BJ (cell line): ENCODE results near the gene GPR176. TPM values are rescaled to one million over a fixed set of nuclear protein-coding genes. Genes with fewer than 3 reads are reported as not detected.

ENCODE experiments used
- CTCF ChIA-PET: fragments of 350-600 bp; formaldehyde crosslinking; extraction: SDS; loops from one replicate; lab custom pipeline; 2021; ENCODE audit warnings: antibody characterized with exemption, inconsistent platforms; lab: Yijun Ruan, JAX
- POLR2A ChIA-PET: fragments of 300-600 bp; sonication (Branson Sonifier 250); formaldehyde crosslinking; extraction: SDS; loops from one replicate; lab custom pipeline; 2021; ENCODE audit warnings: antibody characterized with exemption; lab: Charles Lee
- DNase-seq: peaks from one replicate; pipeline ENCODE4 v3.0.0-alpha.2; 2011; ENCODE audit warnings: low read depth
- H3K27me3 ChIP-seq: 2 replicates; pipeline ENCODE4 v1.6.0; 2011; ENCODE audit warnings: low read length; ENCODE audit not compliant: control insufficient read depth, insufficient read depth
- H3K36me3 ChIP-seq: 2 replicates; pipeline ENCODE4 v1.5.1; 2011; ENCODE audit warnings: low read length; ENCODE audit not compliant: control insufficient read depth, insufficient read depth
- H3K4me3 ChIP-seq: 2 replicates; pipeline ENCODE4 v1.5.1; 2011; ENCODE audit warnings: low read depth, mild to moderate bottlenecking, control low read depth, low read length
- CTCF ChIP-seq: IDR thresholded peaks from 2 replicates; pipeline ENCODE4 v1.5.1; 2011; ENCODE audit warnings: low read depth, mild to moderate bottlenecking, control low read depth, inconsistent platforms, low read length, moderate library complexity; ENCODE audit not compliant: insufficient read depth
- polyA plus RNA-seq: library from polyadenylated mRNA; depleted of rRNA; stranded (reverse); fragments of >200 nt; gene quantifications from 2 replicates; pipeline ENCODE4 v1.2.3, GENCODE V29; 2011

The GPR176 gene
- polyA plus RNA-seq, 1 experiment: 319 TPM

GRCh38 chr15:39921274-39921638 is 1.2 kb upstream of the GPR176 start:
- CTCF ChIA-PET: interaction anchor here (1.5 to 2.0 kb wide), 3 partner anchors 13 to 183 kb away, joined by 4 to 7 read pairs (median 6); partner anchors contain the start of gene EIF2AK4
- POLR2A ChIA-PET: no interaction called here

GRCh38 chr15:39920510-39921273 is 626 bp upstream of the GPR176 start:
- CTCF ChIA-PET: interaction anchor here (0.8 to 2.0 kb wide), 5 partner anchors 14 to 184 kb away, joined by 3 to 7 read pairs (median 4); partner anchors contain the start of gene EIF2AK4

More at GRCh38 chr15:39921274-39921638, 1.2 kb upstream of the GPR176 start:
- Histone ChIP-seq H3K4me3 (peak overlapping the region; percentile 96), H3K27me3 (no peaks in the 10 kb centered on the region), H3K36me3 (peaks cover 1% of the 10 kb centered on the region; the same call in 1 of the 2 replicates)
- no peak for DNase-seq
- no peak for TF ChIP-seq CTCF

GRCh38 chr15:39919411-39919747 is 687 bp downstream of the GPR176 start:
- ChIA-PET CTCF (interaction anchor here (0.7 to 1.3 kb wide), 3 partner anchors 10 to 132 kb away, joined by 3 to 4 read pairs (median 4); no protein-coding TSS in a partner anchor), POLR2A (no interaction called here)
- H3K36me3 ChIP-seq: peaks cover 1% of the 10 kb centered on the region; the same call in 1 of the 2 replicates
- no peak for DNase-seq
- H3K4me3 ChIP-seq: peak overlapping the region; percentile 96
- H3K27me3 ChIP-seq: no peaks in the 10 kb centered on the region
- no peak for TF ChIP-seq CTCF

More at GRCh38 chr15:39920510-39921273, 626 bp upstream of the GPR176 start:
- TF ChIP-seq CTCF: peak; percentile 9; the same call in 1 of the 2 replicates
- Histone ChIP-seq H3K36me3 (peaks cover 1% of the 10 kb centered on the region; the same call in 1 of the 2 replicates), H3K4me3 (peak overlapping the region; percentile 96), H3K27me3 (no peaks in the 10 kb centered on the region)
- no peak for DNase-seq
- POLR2A ChIA-PET: interaction anchor here (0.9 kb wide), 1 partner anchor 33 kb away, joined by 7 read pairs; no protein-coding TSS in a partner anchor

- DNase-seq: peak; percentile 93
- ChIA-PET POLR2A (no interaction called here), CTCF (interaction anchor here (1.3 kb wide), 2 partner anchors 54 to 131 kb away, joined by 4 read pairs; no protein-coding TSS in a partner anchor)
- no peaks in the 10 kb centered on the region for H3K27me3 ChIP-seq
- peak overlapping the region; percentile 96 for H3K4me3 ChIP-seq
- H3K36me3 ChIP-seq: peaks cover 1% of the 10 kb centered on the region; the same call in 1 of the 2 replicates
- TF ChIP-seq CTCF: no peak
These were observed 1.2 kb downstream of the GPR176 start for GRCh38 chr15:39918688-39919385.

GRCh38 chr15:39914977-39915376 is 5.1 kb downstream of the GPR176 start:
- no peak for DNase-seq
- POLR2A ChIA-PET: no interaction called here
- CTCF ChIA-PET: interaction anchor here (1.6 kb wide), 1 partner anchor 27 kb away, joined by 5 read pairs; no protein-coding TSS in a partner anchor
- no peak for TF ChIP-seq CTCF
- peaks cover 1% of the 10 kb centered on the region for H3K36me3 ChIP-seq
- no peak overlapping the region for H3K4me3 ChIP-seq
- no peaks in the 10 kb centered on the region for H3K27me3 ChIP-seq
